NCI-H446 (cell line): ENCODE results near the gene FUT3.

Experiments
- DNase-seq, 2 experiments: peaks; one replicate each; lab custom pipeline; 2025; lab: John Stamatoyannopoulos, UW

FUT3 gene

DNA sequence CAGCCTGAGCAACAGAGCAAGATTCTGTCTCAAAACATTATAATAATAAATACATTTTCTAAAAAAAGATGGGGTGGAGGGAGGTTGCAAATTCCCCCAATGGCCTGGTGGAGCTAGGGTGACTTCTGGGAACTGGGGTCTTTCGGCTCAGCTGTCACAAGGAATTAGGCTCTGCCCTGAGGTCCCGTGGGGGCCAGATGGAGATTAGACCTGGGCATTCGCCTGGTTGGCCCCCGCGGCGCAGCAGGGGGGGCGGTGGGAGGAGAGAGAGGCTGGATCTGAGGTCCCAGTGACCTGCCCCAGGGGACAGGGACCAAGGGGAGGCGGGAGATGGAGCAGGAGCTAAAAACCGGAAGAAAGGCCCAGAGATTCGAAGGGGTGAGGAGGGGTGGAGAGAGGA lies 26.5 kb downstream of the FUT3 start:
- no peak for DNase-seq

DNA sequence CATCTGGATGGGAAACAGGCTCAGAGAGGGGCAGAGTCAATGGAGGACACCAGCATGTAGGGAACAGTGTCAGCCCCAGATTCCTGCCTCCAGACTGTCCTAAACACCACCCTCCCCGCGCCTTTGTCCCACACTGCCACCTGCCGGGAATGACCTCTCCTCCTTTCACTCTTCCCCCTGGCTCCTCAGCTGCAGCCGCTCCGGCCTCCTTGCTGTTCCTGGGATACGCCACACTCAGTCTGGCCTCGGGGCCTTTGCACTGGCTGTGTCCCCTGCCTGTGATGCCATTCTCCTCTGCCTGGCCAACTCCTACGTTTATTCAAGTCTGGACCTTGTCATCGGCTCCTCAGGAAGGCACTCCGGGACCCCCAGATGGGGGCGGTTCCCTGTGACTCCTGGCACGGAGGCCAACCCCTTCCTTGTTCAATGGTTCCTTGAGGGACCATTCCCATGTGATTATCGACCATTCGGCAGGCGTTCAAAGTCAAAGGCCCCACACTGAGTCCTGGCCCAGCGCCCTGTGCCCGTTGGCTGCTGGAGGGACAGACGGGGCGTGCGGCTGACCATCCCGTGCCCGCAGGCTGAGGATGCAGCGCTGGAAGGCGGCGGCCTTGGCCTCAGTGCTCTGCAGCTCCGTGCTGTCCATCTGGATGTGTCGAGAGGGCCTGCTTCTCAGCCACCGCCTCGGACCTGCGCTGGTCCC lies 27.5 kb downstream of the FUT3 start:
- DNase-seq: no peak

DNA sequence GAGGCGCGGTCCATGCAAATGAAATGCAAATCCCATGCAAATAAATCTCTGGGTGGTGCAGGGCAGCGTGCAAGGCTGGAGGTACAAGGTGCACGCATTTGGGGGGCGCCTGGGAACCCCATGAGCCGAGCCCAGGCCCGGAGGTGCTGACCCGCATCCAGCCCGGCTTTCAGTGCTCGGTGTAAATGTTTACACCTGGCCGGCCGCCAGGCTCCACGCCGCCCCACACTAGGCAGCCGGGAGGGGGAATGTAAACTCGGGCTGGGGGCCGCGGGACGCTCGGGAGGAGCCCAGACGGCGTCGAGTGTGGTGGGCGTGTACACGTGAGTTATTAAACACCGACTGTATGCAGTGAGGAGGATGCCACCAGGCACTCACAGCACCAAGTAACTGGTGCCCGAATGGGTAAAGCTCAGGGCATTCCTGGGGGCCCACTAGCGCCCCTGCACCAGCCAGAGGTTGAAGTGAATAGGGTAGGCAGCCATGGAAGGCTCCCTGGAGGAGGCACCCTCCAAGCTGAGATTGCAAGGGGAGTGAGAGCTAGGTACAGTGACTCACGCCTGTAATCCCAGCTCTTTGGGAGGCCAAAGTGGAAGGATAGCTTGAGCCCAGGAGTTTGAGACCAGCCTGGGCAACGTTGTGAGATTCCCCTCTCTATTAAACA lies 28.9 kb downstream of the FUT3 start:
- no peak for DNase-seq

DNA sequence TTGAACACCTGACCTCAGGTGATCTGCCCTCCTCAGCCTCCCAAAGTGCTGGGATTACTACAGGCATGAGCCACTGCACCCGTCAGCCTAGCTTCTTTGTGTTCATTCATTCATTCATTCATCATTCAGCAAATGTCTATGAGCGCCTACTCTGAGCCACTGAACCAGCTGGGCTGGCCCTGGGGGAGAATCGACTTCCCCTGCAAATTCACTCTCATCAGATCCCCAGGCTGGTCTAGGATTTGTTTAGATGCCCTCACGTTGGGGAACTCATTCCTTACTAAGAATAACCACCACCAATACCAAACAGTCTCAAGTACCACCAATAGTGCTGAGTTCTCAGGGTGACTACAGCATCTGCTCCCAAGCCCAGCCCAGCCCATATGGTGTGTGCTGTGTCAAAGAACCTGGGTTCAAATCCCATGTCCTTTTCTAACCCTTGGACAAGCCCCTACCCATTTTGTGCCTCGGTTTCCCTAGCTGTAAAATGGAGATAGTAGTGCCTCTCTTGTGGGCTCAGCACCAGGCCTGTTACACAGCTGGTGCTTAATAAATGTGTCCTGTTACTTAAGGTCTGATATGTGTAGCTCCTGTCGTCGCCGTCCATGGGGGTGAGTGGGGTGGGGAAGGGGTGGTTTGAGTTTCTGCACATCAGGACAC lies 29.6 kb downstream of the FUT3 start:
- DNase-seq: no peak

DNA sequence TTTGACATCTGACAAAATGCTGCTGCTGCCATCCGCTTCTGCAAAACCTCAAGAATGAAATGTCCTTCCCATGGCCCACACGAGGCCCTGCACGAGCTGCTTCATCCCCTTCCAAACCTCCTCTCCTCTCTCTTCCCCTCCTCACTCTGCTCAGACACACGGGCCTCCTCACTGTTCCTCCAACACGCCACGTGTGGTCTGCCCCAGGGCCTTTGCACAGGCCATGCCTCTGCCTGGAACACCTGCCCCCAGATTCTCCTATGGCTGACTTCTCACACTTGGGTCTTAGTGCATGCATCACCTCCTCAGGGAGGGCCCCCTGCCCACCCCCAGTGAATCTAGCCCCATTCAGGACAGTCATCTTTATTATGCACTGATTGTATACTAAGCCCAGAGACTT lies 30.5 kb downstream of the FUT3 start:
- no peak for DNase-seq

DNA sequence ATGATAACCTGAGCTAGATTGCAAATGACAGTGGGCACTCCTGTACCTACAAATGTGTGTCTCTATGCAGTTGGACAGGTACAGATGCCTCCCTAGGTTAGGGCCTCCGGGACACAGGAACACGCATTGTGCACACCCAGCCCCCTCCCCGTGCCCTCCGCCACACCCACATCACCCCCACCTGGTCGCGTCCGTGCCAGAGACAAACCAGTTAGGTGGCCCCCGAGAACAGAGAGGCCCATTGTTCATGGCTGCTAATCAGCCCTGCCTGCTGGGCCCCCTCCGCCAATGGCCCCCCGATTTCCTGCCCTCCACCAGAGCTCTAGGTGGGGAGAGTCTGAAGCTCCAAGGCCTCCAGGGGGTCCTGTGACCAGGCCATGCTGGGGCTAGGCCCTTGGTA lies 32.7 kb downstream of the FUT3 start:
- DNase-seq: no peak

DNA sequence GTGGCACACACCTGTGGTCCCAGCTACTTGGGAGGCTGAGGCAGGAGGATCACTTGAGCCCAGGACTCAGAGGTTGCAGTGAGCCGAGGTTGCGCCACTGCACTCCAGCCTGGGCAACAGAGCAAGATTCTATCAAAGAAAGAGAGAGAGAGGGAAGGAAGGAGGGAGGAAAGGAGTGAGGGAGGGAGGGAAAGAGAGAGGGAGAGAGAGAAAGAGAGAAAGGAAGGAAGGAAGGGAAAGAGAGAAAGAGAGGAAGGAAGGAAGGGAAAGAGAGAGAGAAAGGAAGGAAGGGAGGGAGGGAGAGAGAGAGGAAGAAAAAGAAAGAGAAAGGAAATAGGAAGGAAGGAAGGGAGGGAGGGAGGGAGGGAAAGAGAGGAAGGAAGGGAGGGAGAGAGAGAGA lies 34.0 kb downstream of the FUT3 start:
- DNase-seq: no peak

DNA sequence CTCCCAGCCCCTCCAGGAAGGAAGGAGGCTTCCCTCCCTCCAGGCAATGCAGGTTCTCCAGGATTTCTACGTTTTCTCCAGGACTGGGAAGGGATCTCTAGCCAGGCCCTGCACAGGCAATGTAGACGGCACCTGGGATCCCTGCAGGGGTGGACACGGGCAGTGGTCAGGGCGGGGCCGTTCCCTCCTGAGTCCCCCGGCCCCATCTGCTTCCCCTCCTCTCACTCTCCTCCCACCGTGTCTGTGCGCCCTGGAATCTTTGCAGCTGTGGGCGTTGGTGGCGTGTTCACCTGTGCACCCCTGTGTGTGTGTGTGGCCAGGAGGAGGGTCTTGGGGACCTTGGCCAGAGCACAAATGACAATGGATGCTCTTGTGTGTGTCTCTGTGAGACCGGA lies 36.4 kb downstream of the FUT3 start:
- no peak for DNase-seq

DNA sequence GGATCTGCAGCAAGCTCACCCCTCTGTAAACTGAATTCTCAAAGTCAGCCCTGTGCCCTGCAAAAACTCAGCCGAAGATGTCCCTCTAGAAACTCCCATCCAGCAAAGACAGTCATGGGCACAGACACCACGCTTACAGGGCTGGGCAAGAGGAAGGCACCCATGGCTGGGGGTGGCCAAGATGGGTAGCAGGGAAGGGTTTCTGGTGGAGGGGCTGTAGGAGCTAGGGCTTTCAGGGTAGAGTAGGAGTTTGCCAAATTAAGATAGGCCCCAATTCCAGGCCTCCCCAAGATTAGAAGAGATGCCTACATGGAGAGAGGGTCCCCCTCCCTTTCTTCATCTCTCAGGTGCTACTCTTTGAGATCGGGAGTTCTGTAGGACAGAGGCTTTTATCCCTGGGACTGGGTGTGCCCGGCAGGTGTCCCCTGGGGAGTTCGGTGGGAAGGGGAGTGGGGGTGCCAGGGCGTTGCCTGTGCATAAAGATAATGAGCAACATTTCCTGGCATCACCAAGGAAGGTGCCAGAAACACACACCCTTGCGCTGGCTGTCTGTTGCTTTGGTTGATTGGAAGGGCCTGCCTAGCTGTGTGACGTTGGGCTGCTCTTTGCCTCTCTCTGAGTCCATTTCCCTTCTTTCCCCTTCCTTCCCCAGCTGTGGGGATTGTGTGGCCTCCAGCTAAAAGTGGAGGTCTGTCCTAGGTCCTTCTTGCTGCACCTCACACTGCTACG lies 37.0 kb downstream of the FUT3 start:
- no peak for DNase-seq

DNA sequence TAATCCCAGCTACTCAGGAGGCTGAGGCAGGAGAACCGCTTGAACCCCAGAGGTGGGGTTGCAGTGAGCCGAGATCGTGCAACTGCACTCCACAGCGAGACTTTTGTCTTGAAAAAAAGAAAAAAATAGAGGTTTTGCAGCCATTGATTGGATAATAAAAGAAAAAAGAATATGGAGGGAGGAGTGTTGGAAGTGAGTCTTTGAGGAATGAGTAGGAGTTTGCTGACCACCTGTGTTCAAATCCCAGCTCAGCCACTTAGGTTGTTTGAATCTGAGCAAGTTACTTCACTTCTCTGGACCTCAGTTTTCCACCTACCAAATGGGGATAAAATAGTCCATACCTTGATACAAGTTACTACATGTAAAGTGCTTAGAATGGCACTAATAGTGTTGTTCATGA lies 40.1 kb downstream of the FUT3 start:
- DNase-seq: no peak

DNA sequence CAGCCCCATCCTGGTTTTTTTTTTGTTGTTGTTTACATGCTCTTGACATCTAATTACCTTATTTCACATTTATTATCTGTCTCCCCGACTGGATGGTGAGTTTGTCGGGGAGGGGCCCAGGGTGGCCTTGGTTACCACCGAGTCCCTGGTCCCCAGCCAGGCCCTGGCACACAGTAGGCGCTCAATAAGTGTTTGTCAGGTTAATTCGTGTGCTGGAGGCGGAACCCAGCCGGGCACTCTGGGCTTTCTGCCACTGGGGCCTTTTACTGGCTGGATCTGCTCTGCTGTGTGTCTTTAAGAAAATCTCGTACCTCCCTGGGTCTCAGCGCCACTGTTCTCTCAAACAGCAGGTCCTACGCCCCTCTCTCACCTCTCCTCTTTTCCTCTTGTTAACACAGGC lies 41.8 kb downstream of the FUT3 start:
- no peak for DNase-seq

DNA sequence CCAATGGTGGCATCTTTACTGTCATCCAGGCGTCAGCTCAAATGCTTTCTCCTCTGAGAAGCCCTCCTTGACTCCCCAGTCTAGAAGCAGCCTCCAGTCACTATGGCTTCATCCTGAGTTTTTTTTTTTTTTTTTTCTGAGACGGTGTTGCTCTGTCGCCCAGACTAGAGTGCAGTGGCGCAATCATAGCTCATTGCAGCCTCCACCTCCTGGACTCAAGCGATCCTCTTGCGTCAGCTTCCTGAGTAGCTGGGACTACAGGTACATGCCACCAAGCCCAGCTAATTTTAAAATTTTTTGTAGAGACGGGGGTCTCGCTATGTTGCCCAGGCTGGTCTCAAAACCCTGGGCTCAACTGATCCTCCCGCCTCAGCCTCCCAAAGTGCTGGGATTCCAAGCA lies 42.2 kb downstream of the FUT3 start:
- DNase-seq: no peak

DNA sequence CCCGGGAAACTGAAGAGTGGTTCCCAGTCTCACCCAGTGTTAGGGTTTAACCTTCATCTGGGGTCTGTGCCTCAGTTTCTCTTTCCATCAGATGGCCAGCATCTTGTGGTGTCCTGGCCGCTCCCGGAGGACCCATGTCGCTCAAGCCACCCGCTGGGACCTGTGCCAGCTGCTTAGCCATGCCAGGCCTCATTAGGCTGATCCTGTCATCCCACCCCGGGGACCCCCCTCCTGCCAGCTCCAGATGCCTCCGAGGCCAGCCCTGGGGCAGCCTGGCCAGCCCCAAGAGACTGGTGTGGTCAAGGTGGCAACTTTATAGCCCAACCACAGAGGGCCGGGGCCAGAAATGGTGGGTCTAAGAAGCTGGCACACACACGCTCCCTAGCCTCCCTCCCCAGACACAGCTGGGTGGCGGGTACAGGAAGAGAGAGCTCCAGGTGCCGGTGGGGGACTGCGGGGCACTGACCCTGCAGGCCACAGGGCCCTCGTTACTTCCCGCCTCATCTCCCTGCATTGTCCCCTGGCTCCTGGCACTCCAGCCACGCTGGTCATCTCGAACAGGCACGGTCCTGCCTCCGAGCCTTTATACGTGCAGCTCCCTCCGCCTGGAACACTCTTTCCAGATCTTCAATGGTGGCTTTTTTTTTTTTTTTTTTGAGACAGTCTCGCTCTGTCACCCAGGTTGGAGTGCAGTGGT lies 43.0 kb downstream of the FUT3 start:
- no peak for DNase-seq

DNA sequence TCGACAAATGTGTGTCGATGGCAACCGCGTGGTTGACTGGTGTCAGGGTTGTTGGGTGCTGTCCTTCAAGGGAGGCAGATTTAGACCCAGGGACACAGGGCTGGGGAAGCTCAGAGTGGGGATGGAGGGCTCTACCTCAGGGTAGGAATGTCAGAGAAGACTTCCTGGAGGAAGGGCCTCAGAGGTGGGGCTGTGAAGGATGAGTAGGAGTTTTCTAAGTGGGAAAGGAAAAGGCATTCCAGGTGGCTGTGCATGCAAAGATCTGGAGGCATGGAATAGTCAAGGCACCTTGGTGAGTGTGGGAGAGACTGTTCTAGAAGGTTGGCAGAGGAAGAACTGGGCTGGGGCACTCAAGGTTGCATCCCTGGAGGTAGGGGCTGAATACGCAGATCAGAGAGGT lies 44.3 kb downstream of the FUT3 start:
- no peak for DNase-seq

DNA sequence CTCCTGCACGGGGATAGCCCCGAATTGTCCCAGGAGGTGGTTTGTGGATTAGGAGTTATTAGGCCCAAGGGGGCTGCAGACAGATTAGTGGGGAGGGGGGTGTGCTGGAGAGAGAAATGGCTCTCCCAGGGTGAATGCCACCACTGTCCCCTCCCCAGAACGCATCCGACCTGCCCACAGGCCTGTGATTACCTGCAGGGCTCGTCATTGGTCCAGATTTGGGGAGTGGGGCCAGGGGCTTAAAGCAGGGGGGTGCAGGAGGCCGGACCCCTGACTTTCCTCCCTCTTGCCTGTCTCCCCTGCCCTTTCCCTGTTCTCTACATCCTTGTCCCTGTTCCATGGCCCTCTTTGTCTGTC lies 45.1 kb downstream of the FUT3 start:
- DNase-seq: no peak

DNA sequence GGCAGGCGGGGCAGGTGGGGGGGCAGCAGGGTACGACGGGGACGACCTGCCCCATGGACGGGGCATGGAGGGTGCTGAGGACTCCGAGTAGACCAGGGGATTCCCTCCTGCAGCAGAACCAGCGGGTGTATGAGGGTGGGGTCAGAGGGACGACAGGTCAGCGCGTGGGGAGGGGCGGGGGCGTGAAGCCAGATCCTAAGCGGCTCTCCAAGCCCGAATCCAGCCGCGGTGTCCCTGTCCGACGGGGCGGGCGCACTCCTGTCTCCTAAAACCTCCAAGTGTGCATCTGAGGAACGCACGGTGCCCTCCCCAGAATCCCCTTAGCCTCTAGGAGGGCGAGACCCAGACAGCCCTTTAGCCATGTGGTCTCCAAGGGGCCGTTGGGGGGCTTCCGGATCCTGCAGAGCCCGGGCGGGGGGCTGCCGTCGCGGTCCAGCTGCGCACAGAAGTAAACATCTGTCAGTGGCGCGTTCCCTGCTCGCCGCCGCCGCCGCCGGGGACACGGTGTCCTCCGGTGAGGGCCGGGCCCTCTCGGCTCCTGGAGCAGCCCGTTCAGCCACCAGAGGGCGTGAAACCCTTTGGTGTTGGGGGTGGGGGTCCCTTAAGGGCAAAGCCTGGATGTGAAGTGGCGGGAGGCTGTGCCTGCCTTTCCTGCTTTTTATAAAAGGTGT lies 45.7 kb downstream of the FUT3 start:
- DNase-seq: peak; percentile 39 to 80

DNA sequence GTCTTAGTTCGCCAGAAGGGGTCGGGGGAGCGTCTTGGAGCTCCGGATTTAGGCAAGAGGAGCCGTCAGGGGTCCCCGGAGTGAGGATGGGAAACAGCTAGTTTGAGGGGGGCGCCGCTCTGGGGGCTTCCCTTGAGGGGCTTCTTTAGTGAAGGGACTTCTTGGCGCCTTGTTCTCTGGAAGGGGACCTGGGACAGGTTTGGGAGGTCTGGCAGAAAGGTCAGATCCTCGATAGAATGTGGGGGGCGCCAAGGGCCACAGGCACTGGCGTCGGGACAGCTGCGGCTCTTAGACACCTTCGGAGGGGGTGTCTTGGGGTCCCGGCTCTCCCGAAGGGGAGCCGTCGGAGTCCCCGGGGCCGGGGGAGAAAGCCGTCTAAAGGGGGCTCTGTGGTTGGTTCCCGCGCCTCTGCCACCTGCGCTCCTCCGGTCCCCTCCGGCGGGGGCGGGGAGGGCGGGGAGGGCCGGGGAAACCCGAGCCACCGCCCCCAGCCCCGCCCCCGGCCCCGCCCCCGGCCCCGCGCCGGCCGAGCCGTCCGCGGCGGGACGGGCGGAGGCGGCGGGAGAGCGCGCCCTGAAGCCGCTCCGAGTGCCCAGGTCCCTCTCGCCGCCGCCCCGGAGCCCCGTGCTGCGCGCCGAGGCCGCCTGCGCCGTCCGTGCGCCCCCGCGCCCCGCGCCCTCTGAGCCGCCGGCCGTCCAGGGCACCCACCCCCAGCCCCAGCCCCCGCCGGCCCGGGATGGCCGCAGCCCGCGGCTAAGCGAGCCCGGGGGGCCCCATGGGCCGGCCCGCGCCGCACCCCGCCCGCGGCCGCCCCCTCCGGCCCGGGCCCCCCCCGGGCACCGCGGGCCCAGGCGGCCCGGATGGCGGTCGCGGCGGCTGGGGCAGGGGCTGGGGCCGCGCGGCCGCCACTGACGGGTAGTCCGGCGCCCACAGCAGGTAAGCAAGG lies 46.5 kb downstream of the FUT3 start, which contains the start of gene NRTN:
TSS of gene NRTN (plus strand) at position 552 of the 946 bp plus-strand sequence. CDS start 19,099 bp downstream, outside the sequence.
- DNase-seq: peak in 1 of 2 experiments; percentile 69

DNA sequence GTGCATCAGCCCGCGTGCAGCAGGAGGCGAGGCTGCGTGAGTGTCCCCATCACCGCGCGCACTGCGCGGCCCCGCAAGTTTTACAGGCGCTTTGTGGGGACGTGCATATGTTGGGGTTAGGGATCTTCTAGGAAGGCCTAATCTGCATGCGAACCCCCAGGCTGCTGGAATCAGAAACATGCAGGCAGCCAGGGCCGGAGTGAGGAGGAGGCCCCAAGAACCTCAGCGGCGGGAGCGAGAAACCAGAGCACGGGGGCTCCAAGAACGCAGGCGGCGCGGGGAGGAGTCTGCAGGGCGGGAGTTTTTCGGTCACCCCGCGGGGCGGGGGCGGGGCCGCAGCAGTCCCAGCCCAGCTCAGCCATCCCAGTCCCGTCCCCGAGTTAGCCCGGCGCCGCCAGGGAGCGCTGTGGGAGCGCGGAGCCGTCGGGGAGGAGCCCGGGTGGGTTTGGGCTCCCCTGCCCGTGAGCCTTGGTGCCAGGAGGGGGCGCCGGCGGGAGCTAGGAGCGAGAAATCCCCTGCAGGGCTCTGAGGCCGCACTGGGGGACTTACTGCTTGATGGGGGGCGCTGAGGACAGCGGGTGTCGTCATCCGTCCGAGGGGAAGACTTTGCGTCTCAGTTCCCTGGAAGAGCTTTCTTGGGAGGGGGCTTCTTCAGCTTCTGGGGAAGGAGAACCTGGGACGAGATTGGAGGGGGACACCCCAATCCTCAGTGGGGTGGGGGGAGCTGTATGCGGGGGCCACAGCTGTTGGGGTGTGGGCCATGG lies 47.3 kb downstream of the FUT3 start:
- DNase-seq: peak; percentile 95 to 97

DNA sequence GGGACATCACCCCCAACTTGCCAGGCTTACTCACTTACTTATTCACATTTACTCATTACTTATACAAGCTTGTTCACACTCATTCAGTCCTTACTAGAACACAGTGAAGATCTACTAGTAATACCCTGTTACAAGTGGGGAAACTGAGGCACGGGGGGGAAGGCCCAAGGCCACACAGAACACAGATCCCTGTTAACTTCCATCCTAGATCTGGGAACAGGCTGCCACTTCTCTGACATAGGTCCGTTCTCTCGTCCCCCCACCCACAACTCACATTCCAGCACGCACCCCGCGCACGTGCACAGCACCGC lies 47.9 kb downstream of the FUT3 start:
- peak in 1 of 2 experiments; percentile 38 for DNase-seq
